Measurements from ENCODE around the gene UBE2S.

UBE2S gene

DNA sequence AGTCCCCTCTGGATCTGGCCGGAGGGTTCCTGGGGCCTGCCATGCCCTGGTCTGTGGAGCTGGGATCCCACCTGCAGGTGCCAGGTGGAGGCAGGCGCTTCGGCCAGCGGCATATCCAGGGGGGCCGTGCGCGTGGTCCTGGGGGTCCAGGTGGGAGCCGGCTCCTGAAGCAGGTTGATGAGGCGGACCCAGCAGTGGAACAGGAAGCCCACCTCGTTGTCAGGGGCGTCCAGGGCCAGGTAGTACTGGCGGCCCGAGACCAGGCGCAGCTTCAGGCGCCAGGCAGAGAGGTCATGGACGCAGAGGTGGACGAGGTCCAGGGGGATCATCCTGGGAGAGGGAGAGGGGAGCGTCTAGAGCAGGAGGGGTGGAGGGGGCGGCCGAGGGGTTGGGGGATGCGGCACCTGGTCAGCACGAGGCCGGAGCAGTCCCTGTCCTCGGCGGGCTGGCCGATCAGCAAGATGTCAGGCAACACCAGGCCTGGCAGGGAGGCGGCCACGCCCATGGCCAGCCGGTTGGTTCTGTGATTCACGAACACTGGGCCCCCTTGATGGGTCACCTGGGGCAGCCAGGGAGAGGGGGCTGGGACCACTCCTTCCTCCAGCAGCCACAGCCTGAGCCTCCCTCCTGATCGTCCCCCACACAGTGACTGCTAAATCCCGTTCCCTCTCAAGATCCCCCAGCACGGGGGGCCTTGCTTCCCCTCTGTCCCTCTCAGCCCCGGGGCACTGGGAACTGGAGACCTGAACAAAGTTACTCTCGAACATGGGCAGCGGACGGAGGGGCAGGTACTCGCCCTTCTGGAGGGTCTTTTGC lies 45.2 kb downstream of the UBE2S start:
- Histone ChIP-seq H3K4me1 (no peaks in the 10 kb centered on the region), H3K27ac (no peak overlapping the region), H3K9me3 (ENCODE audit: control insufficient read depth, low read length) (no peaks in the 10 kb centered on the region), H3K79me2 (no peaks in the 10 kb centered on the region), H3K9ac (no peak overlapping the region), H3K27me3 (ENCODE audit: control insufficient read depth, insufficient read depth, low read length) (no peaks in the 10 kb centered on the region), H3K4me3 (ENCODE audit: low read depth, low read length) (no peak overlapping the region), H2AFZ (no peak overlapping the region), H3K4me2 (ENCODE audit: low read length) (no peak overlapping the region), H3K36me3 (ENCODE audit: control insufficient read depth, insufficient read depth, low read length) (no peaks in the 10 kb centered on the region)
- TF ChIP-seq, protein P1, sequence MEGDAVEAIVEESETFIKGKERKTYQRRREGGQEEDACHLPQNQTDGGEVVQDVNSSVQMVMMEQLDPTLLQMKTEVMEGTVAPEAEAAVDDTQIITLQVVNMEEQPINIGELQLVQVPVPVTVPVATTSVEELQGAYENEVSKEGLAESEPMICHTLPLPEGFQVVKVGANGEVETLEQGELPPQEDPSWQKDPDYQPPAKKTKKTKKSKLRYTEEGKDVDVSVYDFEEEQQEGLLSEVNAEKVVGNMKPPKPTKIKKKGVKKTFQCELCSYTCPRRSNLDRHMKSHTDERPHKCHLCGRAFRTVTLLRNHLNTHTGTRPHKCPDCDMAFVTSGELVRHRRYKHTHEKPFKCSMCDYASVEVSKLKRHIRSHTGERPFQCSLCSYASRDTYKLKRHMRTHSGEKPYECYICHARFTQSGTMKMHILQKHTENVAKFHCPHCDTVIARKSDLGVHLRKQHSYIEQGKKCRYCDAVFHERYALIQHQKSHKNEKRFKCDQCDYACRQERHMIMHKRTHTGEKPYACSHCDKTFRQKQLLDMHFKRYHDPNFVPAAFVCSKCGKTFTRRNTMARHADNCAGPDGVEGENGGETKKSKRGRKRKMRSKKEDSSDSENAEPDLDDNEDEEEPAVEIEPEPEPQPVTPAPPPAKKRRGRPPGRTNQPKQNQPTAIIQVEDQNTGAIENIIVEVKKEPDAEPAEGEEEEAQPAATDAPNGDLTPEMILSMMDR (IDR thresholded peaks at IDR 0.05): no peak

DNA sequence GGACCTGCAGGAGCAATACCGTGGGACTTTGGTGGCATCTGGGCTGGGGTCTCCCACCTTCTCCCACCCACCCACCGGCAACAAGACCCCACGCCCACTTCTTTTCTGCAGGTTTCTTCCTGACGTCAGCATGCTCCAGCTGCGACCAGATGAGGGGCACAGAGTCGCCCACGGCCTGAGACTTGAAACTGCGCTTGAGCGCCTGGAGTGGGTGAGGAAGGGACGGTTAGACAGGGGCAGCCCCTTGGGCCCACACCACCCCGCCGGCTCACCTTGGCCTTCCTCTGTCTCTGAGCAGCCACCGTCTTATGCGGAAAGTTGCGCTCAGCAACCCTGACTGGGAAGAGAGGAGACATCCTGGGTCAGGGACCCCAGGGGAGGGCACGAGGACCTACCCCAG lies 46.7 kb downstream of the UBE2S start:
- Histone ChIP-seq H2AFZ (no peak overlapping the region), H3K9ac (no peak overlapping the region), H3K79me2 (no peaks in the 10 kb centered on the region), H3K27ac (no peak overlapping the region), H3K27me3 (ENCODE audit: control insufficient read depth, insufficient read depth, low read length) (no peaks in the 10 kb centered on the region), H3K36me3 (ENCODE audit: control insufficient read depth, insufficient read depth, low read length) (no peaks in the 10 kb centered on the region), H3K4me2 (ENCODE audit: low read length) (no peak overlapping the region), H3K4me3 (ENCODE audit: low read depth, low read length) (no peak overlapping the region), H3K4me1 (no peaks in the 10 kb centered on the region), H3K9me3 (ENCODE audit: control insufficient read depth, low read length) (no peaks in the 10 kb centered on the region)
- TF ChIP-seq, protein P1 (IDR thresholded peaks at IDR 0.05): no peak

DNA sequence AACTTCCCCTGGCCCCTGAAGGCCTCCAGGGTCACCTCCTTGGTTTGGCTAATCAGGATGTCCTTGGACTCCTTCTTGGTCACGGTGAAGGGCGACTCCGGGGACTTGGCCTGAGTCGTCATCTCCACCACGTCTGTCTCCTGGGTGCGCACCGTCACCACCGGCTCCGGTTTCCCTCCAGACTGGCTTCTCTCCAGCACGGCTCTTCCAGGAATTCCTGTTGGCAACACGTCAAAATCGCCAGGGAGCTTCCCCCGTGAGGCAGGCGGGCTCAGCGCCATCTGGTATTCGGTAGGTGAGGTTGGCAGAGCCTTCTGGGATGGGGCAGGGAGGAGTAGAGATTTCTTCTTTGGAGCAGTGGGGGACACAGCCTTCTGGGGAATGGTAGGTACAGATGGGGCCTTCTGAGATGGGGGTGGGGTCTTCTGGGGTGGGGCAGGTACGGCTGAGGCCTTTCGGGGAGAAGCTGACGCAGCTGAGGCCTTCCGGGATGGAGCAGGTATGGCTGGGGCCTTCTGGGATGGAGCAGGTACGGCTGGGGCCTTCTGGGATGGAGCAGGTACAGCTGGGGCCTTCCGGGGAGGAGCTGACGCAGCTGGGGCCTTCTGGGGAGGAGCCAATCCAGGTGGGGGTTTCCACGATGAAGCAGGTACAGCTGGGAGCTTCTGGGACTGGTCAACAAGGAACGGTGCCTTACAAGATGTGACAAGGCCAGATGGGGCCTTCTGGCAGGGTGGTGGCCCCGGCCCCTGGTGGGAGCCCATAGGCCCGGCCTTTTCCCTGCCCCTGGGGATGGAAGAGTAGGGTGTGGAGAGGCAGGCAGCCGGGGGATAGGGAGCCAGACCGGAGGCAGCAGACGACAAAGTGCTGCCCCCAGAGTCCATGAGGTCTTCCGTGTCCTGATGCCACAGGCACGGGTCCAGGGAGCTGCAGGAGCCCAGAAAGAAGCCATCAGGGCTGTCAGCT lies 48.4 kb downstream of the UBE2S start:
- Histone ChIP-seq H3K9ac (no peak overlapping the region), H3K79me2 (no peaks in the 10 kb centered on the region), H3K4me3 (ENCODE audit: low read depth, low read length) (no peak overlapping the region), H3K36me3 (ENCODE audit: control insufficient read depth, insufficient read depth, low read length) (no peaks in the 10 kb centered on the region), H3K4me1 (no peaks in the 10 kb centered on the region), H3K4me2 (ENCODE audit: low read length) (no peak overlapping the region), H3K27ac (no peak overlapping the region), H3K9me3 (ENCODE audit: control insufficient read depth, low read length) (no peaks in the 10 kb centered on the region), H3K27me3 (ENCODE audit: control insufficient read depth, insufficient read depth, low read length) (no peaks in the 10 kb centered on the region), H2AFZ (no peak overlapping the region)
- TF ChIP-seq, protein P1 (IDR thresholded peaks at IDR 0.05): no peak

DNA sequence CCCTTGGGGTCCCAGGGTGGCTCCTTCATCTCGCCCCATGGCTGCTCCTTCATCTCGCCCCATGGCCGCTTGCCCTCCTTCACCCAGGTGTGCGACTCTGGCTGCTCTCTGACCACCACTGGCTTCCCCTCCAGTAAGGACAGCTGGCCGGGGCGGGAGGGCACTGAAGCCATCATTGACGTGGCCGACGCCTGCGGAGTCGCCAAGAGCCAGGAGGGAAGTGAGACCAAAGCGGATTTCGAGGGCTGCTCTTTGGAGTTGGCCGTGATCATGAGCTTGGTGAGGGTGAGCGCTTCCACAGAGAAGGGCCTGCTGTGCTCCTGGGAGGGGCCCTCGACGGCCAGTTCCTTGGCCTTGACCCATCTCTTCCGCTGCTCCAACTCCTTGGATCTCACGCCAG lies 49.1 kb downstream of the UBE2S start:
- no peaks in the 10 kb centered on the region for H3K27me3 ChIP-seq (ENCODE audit: control insufficient read depth, insufficient read depth, low read length)
- H2AFZ ChIP-seq: no peak overlapping the region
- H3K36me3 ChIP-seq (ENCODE audit: control insufficient read depth, insufficient read depth, low read length): no peaks in the 10 kb centered on the region
- H3K79me2 ChIP-seq: no peaks in the 10 kb centered on the region
- TF ChIP-seq, protein P1 (IDR thresholded peaks at IDR 0.05): no peak
- H3K9ac ChIP-seq: no peak overlapping the region
- no peak overlapping the region for H3K27ac ChIP-seq
- H3K9me3 ChIP-seq (ENCODE audit: control insufficient read depth, low read length): no peaks in the 10 kb centered on the region
- no peak overlapping the region for H3K4me2 ChIP-seq (ENCODE audit: low read length)
- no peak overlapping the region for H3K4me3 ChIP-seq (ENCODE audit: low read depth, low read length)
- H3K4me1 ChIP-seq: no peaks in the 10 kb centered on the region
